Smooth muscle cell (in vitro differentiated cells): ENCODE results near the gene TEX44. TPM values are rescaled to one million over a fixed set of nuclear protein-coding genes. Genes with fewer than 3 reads are reported as not detected.

ENCODE experiments used
- DNase-seq: peaks from one replicate; lab custom pipeline; 2025; ENCODE audit not compliant: unreplicated experiment; lab: John Stamatoyannopoulos, UW
- H2AFZ ChIP-seq: fragments of 200-600 bp; sonication (generic); 2 replicates; pipeline ENCODE4 v1.6.0; 2016; ENCODE audit warnings: antibody characterized with exemption, low read depth, mild to moderate bottlenecking
- H3F3A ChIP-seq: fragments of 200-600 bp; sonication (generic); 2 replicates; pipeline ENCODE4 v1.6.0; 2017; ENCODE audit warnings: antibody characterized with exemption, low read depth
- H3K27ac ChIP-seq: fragments of 200-600 bp; sonication (generic); 2 replicates; pipeline ENCODE4 v1.5.1; 2016; ENCODE audit warnings: low read depth, mild to moderate bottlenecking
- H3K27me3 ChIP-seq: fragments of 200-600 bp; sonication (generic); 2 replicates; pipeline ENCODE4 v1.6.1; 2016; ENCODE audit warnings: low read depth, mild to moderate bottlenecking
- H3K36me3 ChIP-seq: fragments of 200-600 bp; sonication (generic); 2 replicates; pipeline ENCODE4 v1.5.1; 2016; ENCODE audit warnings: low read depth
- H3K4me1 ChIP-seq: fragments of 200-600 bp; sonication (generic); 2 replicates; pipeline ENCODE4 v1.5.1; 2016; ENCODE audit warnings: low read depth
- H3K4me2 ChIP-seq: fragments of 200-600 bp; sonication (generic); 2 replicates; pipeline ENCODE4 v1.6.0; 2016; ENCODE audit warnings: mild to moderate bottlenecking
- H3K4me3 ChIP-seq: fragments of 200-600 bp; sonication (generic); 2 replicates; pipeline ENCODE4 v1.5.1; 2016; ENCODE audit warnings: mild to moderate bottlenecking
- H3K79me2 ChIP-seq: fragments of 200-600 bp; sonication (generic); 2 replicates; pipeline ENCODE4 v1.6.0; 2016; ENCODE audit warnings: low read depth, mild to moderate bottlenecking
- H3K9ac ChIP-seq: fragments of 200-600 bp; sonication (generic); 2 replicates; pipeline ENCODE4 v1.6.0; 2016; ENCODE audit warnings: low read depth
- H3K9me3 ChIP-seq: fragments of 200-600 bp; sonication (generic); replicated peaks from 2 replicates; pipeline ENCODE4 v1.5.1; 2016; ENCODE audit warnings: low read depth
- H4K20me1 ChIP-seq: fragments of 200-600 bp; sonication (generic); 2 replicates; pipeline ENCODE4 v1.6.0; 2016; ENCODE audit warnings: low read depth
- CTCF ChIP-seq: fragments of 200-600 bp; sonication (generic); IDR thresholded peaks from 2 replicates; pipeline ENCODE4 v1.5.1; 2017; ENCODE audit warnings: borderline replicate concordance, mild to moderate bottlenecking, antibody characterized with exemption; ENCODE audit not compliant: insufficient read depth, poor library complexity, severe bottlenecking
- WGBS: methylation state at CpG from one replicate; pipeline ENCODE4 v1.1.7; 2016; ENCODE audit warnings: low lambda C conversion rate; 5-methylcytosine and 5-hydroxymethylcytosine counted together
- polyA plus RNA-seq: library from polyadenylated mRNA; unstranded; fragments of >200 nt; fragmentation: Nextera tagmentation; extraction: Ambion mirVana; gene quantifications from 2 replicates; pipeline ENCODE4 v1.2.1, GENCODE V29; 2016
- total RNA-seq: library from RNA; depleted of rRNA; stranded (reverse); fragments of >200 nt; gene quantifications from 2 replicates; pipeline ENCODE4 v1.2.3, GENCODE V29; 2014

TEX44 gene
- total and polyA plus RNA-seq, 2 experiments from 2014 or later = not detected

GRCh38 chr2:231547315-231548110, 45.2 kb upstream of the TEX44 start:
- H3K9ac ChIP-seq = no peak overlapping the region
- H3K27me3 ChIP-seq = no peaks in the 10 kb centered on the region
- no peak overlapping the region for H3K27ac ChIP-seq
- no peak overlapping the region for H2AFZ ChIP-seq
- no peak for DNase-seq
- H3K4me2 ChIP-seq = no peak overlapping the region
- H3K4me1 ChIP-seq = no peaks in the 10 kb centered on the region
- no peak for TF ChIP-seq CTCF
- no peaks in the 10 kb centered on the region for H3K79me2 ChIP-seq
- H3K9me3 ChIP-seq = peaks cover 2% of the 10 kb centered on the region
- no peak overlapping the region for H3K4me3 ChIP-seq
- H3K36me3 ChIP-seq = no peaks in the 10 kb centered on the region
- H3F3A ChIP-seq = peaks cover 5% of the 10 kb centered on the region
- no peaks in the 10 kb centered on the region for H4K20me1 ChIP-seq
- 97% methylated on average over 12 of the region's 12 CpGs for WGBS

GRCh38 chr2:231548752-231549151, 43.9 kb upstream of the TEX44 start:
- no peaks in the 10 kb centered on the region for H3K4me1 ChIP-seq
- WGBS = 65% methylated on average over 3 of the region's 3 CpGs
- H3K27me3 ChIP-seq = no peaks in the 10 kb centered on the region
- H4K20me1 ChIP-seq = no peaks in the 10 kb centered on the region
- H3K9me3 ChIP-seq = peaks cover 9% of the 10 kb centered on the region
- no peak overlapping the region for H3K27ac ChIP-seq
- DNase-seq = no peak
- no peaks in the 10 kb centered on the region for H3K79me2 ChIP-seq
- H3K4me3 ChIP-seq = no peak overlapping the region
- no peak for TF ChIP-seq CTCF
- no peaks in the 10 kb centered on the region for H3K36me3 ChIP-seq
- no peak overlapping the region for H2AFZ ChIP-seq
- no peak overlapping the region for H3K4me2 ChIP-seq
- no peak overlapping the region for H3K9ac ChIP-seq
- H3F3A ChIP-seq = peaks cover 5% of the 10 kb centered on the region

- WGBS = 86% methylated on average over 13 of the region's 13 CpGs
Measured at GRCh38 chr2:231549446-231550239, 43.0 kb upstream of the TEX44 start.

More at GRCh38 chr2:231549446-231550239, 43.0 kb upstream of the TEX44 start:
- Histone ChIP-seq H3K9ac (no peak overlapping the region), H3K4me2 (no peak overlapping the region), H3K9me3 (peaks cover 9% of the 10 kb centered on the region), H3F3A (peaks cover 5% of the 10 kb centered on the region), H3K4me3 (no peak overlapping the region), H4K20me1 (no peaks in the 10 kb centered on the region), H3K4me1 (peaks cover under 1% of the 10 kb centered on the region), H3K27ac (no peak overlapping the region), H3K36me3 (no peaks in the 10 kb centered on the region), H2AFZ (no peak overlapping the region), H3K27me3 (no peaks in the 10 kb centered on the region), H3K79me2 (no peaks in the 10 kb centered on the region)
- DNase-seq = no peak
- TF ChIP-seq CTCF = no peak
